K562 (cell line): Measurements from ENCODE around the gene SPATA21. TPM values are rescaled to one million over a fixed set of nuclear protein-coding genes. Genes with fewer than 3 reads are reported as not detected.

Experiments
- CBFA2T3 ChIP-seq: fragments of 450-650 bp; IDR thresholded peaks from 2 replicates; pipeline ENCODE4 v1.6.1; 2017
- DEAF1 ChIP-seq: fragments of 450-650 bp; formaldehyde crosslinking; IDR thresholded peaks from 2 replicates; pipeline ENCODE4 v1.4.0; 2020; ENCODE audit warnings: mild to moderate bottlenecking, moderate library complexity
- E2F3 ChIP-seq: fragments of 250-450 bp; sonication (Bioruptor Pico); IDR thresholded peaks from 2 replicates; pipeline ENCODE4 v1.4.0; 2020; ENCODE audit warnings: mild to moderate bottlenecking
- KLF10 ChIP-seq: fragments of 250-450 bp; sonication (Bioruptor Pico); IDR thresholded peaks from 2 replicates; pipeline ENCODE4 v1.6.1; 2021; ENCODE audit warnings: matching md5 sums
- POLR2AphosphoS5 ChIP-seq: IDR thresholded peaks from 2 replicates; pipeline ENCODE4 v1.6.1; 2011; ENCODE audit warnings: mild to moderate bottlenecking, low read depth, low read length, moderate library complexity; ENCODE audit not compliant: control insufficient read depth, insufficient read depth
- POLR2G ChIP-seq: fragments of 200-400 bp; formaldehyde crosslinking; IDR thresholded peaks from 2 replicates; pipeline ENCODE4 v1.6.1; 2017; ENCODE audit warnings: low read depth, mild to moderate bottlenecking, antibody characterized with exemption, low read length, moderate library complexity
- POLR3G ChIP-seq: IDR thresholded peaks from 2 replicates; pipeline ENCODE4 v1.6.1; 2011; ENCODE audit not compliant: insufficient read length, insufficient replicate concordance; ENCODE audit errors: extremely low read depth
- PTBP1 ChIP-seq: fragments of 200-400 bp; formaldehyde crosslinking; IDR thresholded peaks from 2 replicates; pipeline ENCODE4 v1.6.1; 2017; ENCODE audit warnings: low read depth, low read length
- RBM14 ChIP-seq: fragments of 200-400 bp; formaldehyde crosslinking; IDR thresholded peaks from 2 replicates; pipeline ENCODE4 v1.6.1; 2018; ENCODE audit warnings: low read depth, mild to moderate bottlenecking, low read length, moderate library complexity, borderline replicate concordance; ENCODE audit not compliant: insufficient read depth
- ZNF75A ChIP-seq: fragments of 450-650 bp; formaldehyde crosslinking; IDR thresholded peaks from 2 replicates; pipeline ENCODE4 v1.4.0; 2020; ENCODE audit warnings: mild to moderate bottlenecking
- polyA plus RNA-seq, 8 experiments: library from polyadenylated mRNA; depleted of rRNA in 4 of 8; stranded (reverse) in 5 of 8; unstranded in 3 of 8; fragments of >200 nt; fragmentation: Nextera tagmentation in 2 of 8; fragmentation: Illumina TruSeq in 1 of 8; extraction: Ambion mirVana in 2 of 8; extraction: Trizol in 1 of 8; gene quantifications; 2 replicates each; pipeline versions ENCODE4 v1.2.1 to v1.2.3, GENCODE V29; 2011 to 2014; ENCODE audit warnings: inconsistent platforms in 1 of 8, missing spikeins in 1 of 8
- total RNA-seq, 7 experiments: library from RNA; depleted of rRNA in 6 of 7; stranded (reverse); fragments of >200 nt in 6 of 7; fragmentation: Illumina TruSeq in 2 of 7; extraction: Trizol in 2 of 7; gene quantifications; 2 replicates each; pipeline versions ENCODE4 v1.2.1 to v1.2.3, GENCODE V29; 2011 to 2021; ENCODE audit warnings: low replicate concordance in 1 of 7
- TF ChIP-seq, protein P1 (sequence below): fragments of 250-450 bp; sonication (Bioruptor Pico); IDR thresholded peaks from 2 replicates; pipeline ENCODE4 v1.8.0; 2021; ENCODE audit warnings: mild to moderate bottlenecking, moderate library complexity
- TF ChIP-seq, protein P2 (sequence below): fragments of 450-650 bp; IDR thresholded peaks from 2 replicates; pipeline ENCODE4 v1.6.1; 2016; ENCODE audit warnings: mild to moderate bottlenecking, moderate library complexity

SPATA21 gene
- total and polyA plus RNA-seq, 9 of the 15 experiments (the other 6 are each of a cell fraction or from before 2014, with no cell fraction given) = 0.10 to 0.36 (median 0.13) TPM; not detected in 3

GRCh38 chr1:16367258-16367967 is 69.8 kb downstream of the SPATA21 start (continued):
- TF ChIP-seq, protein P1, sequence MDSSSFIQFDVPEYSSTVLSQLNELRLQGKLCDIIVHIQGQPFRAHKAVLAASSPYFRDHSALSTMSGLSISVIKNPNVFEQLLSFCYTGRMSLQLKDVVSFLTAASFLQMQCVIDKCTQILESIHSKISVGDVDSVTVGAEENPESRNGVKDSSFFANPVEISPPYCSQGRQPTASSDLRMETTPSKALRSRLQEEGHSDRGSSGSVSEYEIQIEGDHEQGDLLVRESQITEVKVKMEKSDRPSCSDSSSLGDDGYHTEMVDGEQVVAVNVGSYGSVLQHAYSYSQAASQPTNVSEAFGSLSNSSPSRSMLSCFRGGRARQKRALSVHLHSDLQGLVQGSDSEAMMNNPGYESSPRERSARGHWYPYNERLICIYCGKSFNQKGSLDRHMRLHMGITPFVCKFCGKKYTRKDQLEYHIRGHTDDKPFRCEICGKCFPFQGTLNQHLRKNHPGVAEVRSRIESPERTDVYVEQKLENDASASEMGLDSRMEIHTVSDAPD (CRISPR knock-in tag) = no peak
- TF ChIP-seq CBFA2T3 = peak; percentile 2; the same call in 1 of the 2 replicates
- peak; percentile 85 for TF ChIP-seq POLR2AphosphoS5
- TF ChIP-seq POLR3G = no peak
- no peak for TF ChIP-seq ZNF75A (CRISPR knock-in tag)
- TF ChIP-seq, protein P2, sequence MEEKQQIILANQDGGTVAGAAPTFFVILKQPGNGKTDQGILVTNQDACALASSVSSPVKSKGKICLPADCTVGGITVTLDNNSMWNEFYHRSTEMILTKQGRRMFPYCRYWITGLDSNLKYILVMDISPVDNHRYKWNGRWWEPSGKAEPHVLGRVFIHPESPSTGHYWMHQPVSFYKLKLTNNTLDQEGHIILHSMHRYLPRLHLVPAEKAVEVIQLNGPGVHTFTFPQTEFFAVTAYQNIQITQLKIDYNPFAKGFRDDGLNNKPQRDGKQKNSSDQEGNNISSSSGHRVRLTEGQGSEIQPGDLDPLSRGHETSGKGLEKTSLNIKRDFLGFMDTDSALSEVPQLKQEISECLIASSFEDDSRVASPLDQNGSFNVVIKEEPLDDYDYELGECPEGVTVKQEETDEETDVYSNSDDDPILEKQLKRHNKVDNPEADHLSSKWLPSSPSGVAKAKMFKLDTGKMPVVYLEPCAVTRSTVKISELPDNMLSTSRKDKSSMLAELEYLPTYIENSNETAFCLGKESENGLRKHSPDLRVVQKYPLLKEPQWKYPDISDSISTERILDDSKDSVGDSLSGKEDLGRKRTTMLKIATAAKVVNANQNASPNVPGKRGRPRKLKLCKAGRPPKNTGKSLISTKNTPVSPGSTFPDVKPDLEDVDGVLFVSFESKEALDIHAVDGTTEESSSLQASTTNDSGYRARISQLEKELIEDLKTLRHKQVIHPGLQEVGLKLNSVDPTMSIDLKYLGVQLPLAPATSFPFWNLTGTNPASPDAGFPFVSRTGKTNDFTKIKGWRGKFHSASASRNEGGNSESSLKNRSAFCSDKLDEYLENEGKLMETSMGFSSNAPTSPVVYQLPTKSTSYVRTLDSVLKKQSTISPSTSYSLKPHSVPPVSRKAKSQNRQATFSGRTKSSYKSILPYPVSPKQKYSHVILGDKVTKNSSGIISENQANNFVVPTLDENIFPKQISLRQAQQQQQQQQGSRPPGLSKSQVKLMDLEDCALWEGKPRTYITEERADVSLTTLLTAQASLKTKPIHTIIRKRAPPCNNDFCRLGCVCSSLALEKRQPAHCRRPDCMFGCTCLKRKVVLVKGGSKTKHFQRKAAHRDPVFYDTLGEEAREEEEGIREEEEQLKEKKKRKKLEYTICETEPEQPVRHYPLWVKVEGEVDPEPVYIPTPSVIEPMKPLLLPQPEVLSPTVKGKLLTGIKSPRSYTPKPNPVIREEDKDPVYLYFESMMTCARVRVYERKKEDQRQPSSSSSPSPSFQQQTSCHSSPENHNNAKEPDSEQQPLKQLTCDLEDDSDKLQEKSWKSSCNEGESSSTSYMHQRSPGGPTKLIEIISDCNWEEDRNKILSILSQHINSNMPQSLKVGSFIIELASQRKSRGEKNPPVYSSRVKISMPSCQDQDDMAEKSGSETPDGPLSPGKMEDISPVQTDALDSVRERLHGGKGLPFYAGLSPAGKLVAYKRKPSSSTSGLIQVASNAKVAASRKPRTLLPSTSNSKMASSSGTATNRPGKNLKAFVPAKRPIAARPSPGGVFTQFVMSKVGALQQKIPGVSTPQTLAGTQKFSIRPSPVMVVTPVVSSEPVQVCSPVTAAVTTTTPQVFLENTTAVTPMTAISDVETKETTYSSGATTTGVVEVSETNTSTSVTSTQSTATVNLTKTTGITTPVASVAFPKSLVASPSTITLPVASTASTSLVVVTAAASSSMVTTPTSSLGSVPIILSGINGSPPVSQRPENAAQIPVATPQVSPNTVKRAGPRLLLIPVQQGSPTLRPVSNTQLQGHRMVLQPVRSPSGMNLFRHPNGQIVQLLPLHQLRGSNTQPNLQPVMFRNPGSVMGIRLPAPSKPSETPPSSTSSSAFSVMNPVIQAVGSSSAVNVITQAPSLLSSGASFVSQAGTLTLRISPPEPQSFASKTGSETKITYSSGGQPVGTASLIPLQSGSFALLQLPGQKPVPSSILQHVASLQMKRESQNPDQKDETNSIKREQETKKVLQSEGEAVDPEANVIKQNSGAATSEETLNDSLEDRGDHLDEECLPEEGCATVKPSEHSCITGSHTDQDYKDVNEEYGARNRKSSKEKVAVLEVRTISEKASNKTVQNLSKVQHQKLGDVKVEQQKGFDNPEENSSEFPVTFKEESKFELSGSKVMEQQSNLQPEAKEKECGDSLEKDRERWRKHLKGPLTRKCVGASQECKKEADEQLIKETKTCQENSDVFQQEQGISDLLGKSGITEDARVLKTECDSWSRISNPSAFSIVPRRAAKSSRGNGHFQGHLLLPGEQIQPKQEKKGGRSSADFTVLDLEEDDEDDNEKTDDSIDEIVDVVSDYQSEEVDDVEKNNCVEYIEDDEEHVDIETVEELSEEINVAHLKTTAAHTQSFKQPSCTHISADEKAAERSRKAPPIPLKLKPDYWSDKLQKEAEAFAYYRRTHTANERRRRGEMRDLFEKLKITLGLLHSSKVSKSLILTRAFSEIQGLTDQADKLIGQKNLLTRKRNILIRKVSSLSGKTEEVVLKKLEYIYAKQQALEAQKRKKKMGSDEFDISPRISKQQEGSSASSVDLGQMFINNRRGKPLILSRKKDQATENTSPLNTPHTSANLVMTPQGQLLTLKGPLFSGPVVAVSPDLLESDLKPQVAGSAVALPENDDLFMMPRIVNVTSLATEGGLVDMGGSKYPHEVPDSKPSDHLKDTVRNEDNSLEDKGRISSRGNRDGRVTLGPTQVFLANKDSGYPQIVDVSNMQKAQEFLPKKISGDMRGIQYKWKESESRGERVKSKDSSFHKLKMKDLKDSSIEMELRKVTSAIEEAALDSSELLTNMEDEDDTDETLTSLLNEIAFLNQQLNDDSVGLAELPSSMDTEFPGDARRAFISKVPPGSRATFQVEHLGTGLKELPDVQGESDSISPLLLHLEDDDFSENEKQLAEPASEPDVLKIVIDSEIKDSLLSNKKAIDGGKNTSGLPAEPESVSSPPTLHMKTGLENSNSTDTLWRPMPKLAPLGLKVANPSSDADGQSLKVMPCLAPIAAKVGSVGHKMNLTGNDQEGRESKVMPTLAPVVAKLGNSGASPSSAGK = peak; percentile 50; the same call in 1 of the 2 replicates
- TF ChIP-seq RBM14 = no peak
- TF ChIP-seq PTBP1 = no peak
- TF ChIP-seq KLF10 (CRISPR knock-in tag) = no peak
- TF ChIP-seq E2F3 = peak; percentile 12; the same call in 1 of the 2 replicates
- no peak for TF ChIP-seq DEAF1
- peak; percentile 89 for TF ChIP-seq POLR2G
